ENCODE data around the gene IGF1R.

Gene IGF1R

GRCh38 chr15:98941595-98942255, 293.4 kb downstream of the IGF1R start:
- TF ChIP-seq CTCF (IDR thresholded peaks at IDR 0.05; ENCODE audit: poor library complexity, severe bottlenecking), result no peak
- DNase-seq (ENCODE audit: low spot score) (no peak), ATAC-seq (ENCODE audit: low read depth) (no peak)
- no peaks in the 10 kb centered on the region for H3K27me3 ChIP-seq (ENCODE audit: insufficient read depth, poor library complexity, severe bottlenecking)
- H3K36me3 ChIP-seq (ENCODE audit: low read depth), result peaks cover 91% of the 10 kb centered on the region
- no peaks in the 10 kb centered on the region for H3K4me1 ChIP-seq (ENCODE audit: insufficient read depth, poor library complexity, severe bottlenecking)
- no peak overlapping the region for H3K27ac ChIP-seq (ENCODE audit: poor library complexity, severe bottlenecking)
- H3K4me3 ChIP-seq (ENCODE audit: severe bottlenecking), result no peak overlapping the region
- H3K9me3 ChIP-seq (ENCODE audit: severe bottlenecking), result no peaks in the 10 kb centered on the region

- Histone ChIP-seq H3K4me3 (ENCODE audit: severe bottlenecking) (no peak overlapping the region), H3K4me1 (ENCODE audit: insufficient read depth, poor library complexity, severe bottlenecking) (no peaks in the 10 kb centered on the region), H3K27ac (ENCODE audit: poor library complexity, severe bottlenecking) (no peak overlapping the region), H3K27me3 (ENCODE audit: insufficient read depth, poor library complexity, severe bottlenecking) (no peaks in the 10 kb centered on the region), H3K36me3 (ENCODE audit: low read depth) (peaks cover 90% of the 10 kb centered on the region), H3K9me3 (ENCODE audit: severe bottlenecking) (no peaks in the 10 kb centered on the region)
- ATAC-seq (ENCODE audit: low read depth), result no peak
- no peak for TF ChIP-seq CTCF (IDR thresholded peaks at IDR 0.05; ENCODE audit: poor library complexity, severe bottlenecking)
- no peak for DNase-seq (ENCODE audit: low spot score)
Observed at GRCh38 chr15:98942431-98942830, 294.1 kb downstream of the IGF1R start.

- Histone ChIP-seq H3K4me3 (ENCODE audit: severe bottlenecking) (no peak overlapping the region), H3K36me3 (ENCODE audit: low read depth) (peaks cover 90% of the 10 kb centered on the region), H3K4me1 (ENCODE audit: insufficient read depth, poor library complexity, severe bottlenecking) (no peaks in the 10 kb centered on the region), H3K27me3 (ENCODE audit: insufficient read depth, poor library complexity, severe bottlenecking) (no peaks in the 10 kb centered on the region), H3K27ac (ENCODE audit: poor library complexity, severe bottlenecking) (no peak overlapping the region), H3K9me3 (ENCODE audit: severe bottlenecking) (no peaks in the 10 kb centered on the region)
- ATAC-seq (ENCODE audit: low read depth) (no peak), DNase-seq (ENCODE audit: low spot score) (no peak)
- no peak for TF ChIP-seq CTCF (IDR thresholded peaks at IDR 0.05; ENCODE audit: poor library complexity, severe bottlenecking)
Observed at GRCh38 chr15:98943051-98943508, 294.7 kb downstream of the IGF1R start.

GRCh38 chr15:98943601-98944151, 295.3 kb downstream of the IGF1R start:
- no peaks in the 10 kb centered on the region for H3K27me3 ChIP-seq (ENCODE audit: insufficient read depth, poor library complexity, severe bottlenecking)
- TF ChIP-seq CTCF (IDR thresholded peaks at IDR 0.05; ENCODE audit: poor library complexity, severe bottlenecking), result no peak
- ATAC-seq (ENCODE audit: low read depth) (no peak), DNase-seq (ENCODE audit: low spot score) (no peak)
- H3K4me3 ChIP-seq (ENCODE audit: severe bottlenecking), result no peak overlapping the region
- no peak overlapping the region for H3K27ac ChIP-seq (ENCODE audit: poor library complexity, severe bottlenecking)
- H3K36me3 ChIP-seq (ENCODE audit: low read depth), result peaks cover 90% of the 10 kb centered on the region
- no peaks in the 10 kb centered on the region for H3K4me1 ChIP-seq (ENCODE audit: insufficient read depth, poor library complexity, severe bottlenecking)
- H3K9me3 ChIP-seq (ENCODE audit: severe bottlenecking), result no peaks in the 10 kb centered on the region
